HG02870 (cell line): ENCODE results near the gene GJA9.
"Not testable (repeated sequence)": the region's sequence is repeated elsewhere in the genome, so short reads cannot be mapped to it uniquely, and the experiment has no call there.

ENCODE experiments used
- ATAC-seq: cut with Tn5 transposase; IDR thresholded peaks from one replicate; pipeline ENCODE4 v1.9.1; 2021; ENCODE audit warnings: mild to moderate bottlenecking, moderate library complexity; ENCODE audit not compliant: unreplicated experiment

GJA9 gene

GRCh38 chr1:38875811-38876210 is 5.6 kb downstream of the GJA9 start:
- no peak for ATAC-seq

- peak; percentile 98 for ATAC-seq
Observed at GRCh38 chr1:38873027-38873969, 8.1 kb downstream of the GJA9 start, which contains the start of gene MYCBP. TSS of gene MYCBP (minus strand) at chr1:38873348. CDS start at chr1:38873305, 43 bp downstream.

GRCh38 chr1:38872401-38873026 is 8.9 kb downstream of the GJA9 start:
- ATAC-seq, result no peak

GRCh38 chr1:38870996-38871395 is 10.4 kb downstream of the GJA9 start:
- no peak for ATAC-seq

- no peak for ATAC-seq
Observed at GRCh38 chr1:38867208-38867607, 14.2 kb downstream of the GJA9 start.

- ATAC-seq, result no peak
Observed at GRCh38 chr1:38865112-38865715, 16.2 kb downstream of the GJA9 start.

GRCh38 chr1:38860454-38860795 is 21.0 kb downstream of the GJA9 start:
- no peak for ATAC-seq

- peak; percentile 94 for ATAC-seq
Observed at GRCh38 chr1:38859561-38860453, 21.6 kb downstream of the GJA9 start, which contains the start of gene RRAGC. TSS of gene RRAGC (minus strand) at chr1:38859772. CDS start at chr1:38859646, 126 bp downstream.

- ATAC-seq, result peak; percentile 33
Observed at GRCh38 chr1:38858833-38859560, 22.4 kb downstream of the GJA9 start.

GRCh38 chr1:38852780-38853179 is 28.6 kb downstream of the GJA9 start:
- ATAC-seq, result peak; percentile 72

- ATAC-seq, result no peak
Observed at GRCh38 chr1:38848071-38848470, 33.3 kb downstream of the GJA9 start.

- no peak for ATAC-seq
Observed at GRCh38 chr1:38846210-38846609, 35.2 kb downstream of the GJA9 start.

- not testable (repeated sequence) for ATAC-seq
Observed at GRCh38 chr1:38845088-38845487, 36.3 kb downstream of the GJA9 start.

GRCh38 chr1:38840281-38840680 is 41.1 kb downstream of the GJA9 start:
- no peak for ATAC-seq

GRCh38 chr1:38839363-38839762 is 42.0 kb downstream of the GJA9 start:
- ATAC-seq, result no peak

- not testable (repeated sequence) for ATAC-seq
Observed at GRCh38 chr1:38836316-38836715, 45.1 kb downstream of the GJA9 start.

- ATAC-seq, result no peak
Observed at GRCh38 chr1:38834937-38835827, 46.2 kb downstream of the GJA9 start.

GRCh38 chr1:38834221-38834782 is 47.1 kb downstream of the GJA9 start:
- no peak for ATAC-seq

- no peak for ATAC-seq
Observed at GRCh38 chr1:38833146-38833545, 48.2 kb downstream of the GJA9 start.
